ENCODE measurements around the gene IL4I1.
A peak's percentile ranks its signal among the peaks of the same experiment; 100 is the strongest.

IL4I1 gene

DNA sequence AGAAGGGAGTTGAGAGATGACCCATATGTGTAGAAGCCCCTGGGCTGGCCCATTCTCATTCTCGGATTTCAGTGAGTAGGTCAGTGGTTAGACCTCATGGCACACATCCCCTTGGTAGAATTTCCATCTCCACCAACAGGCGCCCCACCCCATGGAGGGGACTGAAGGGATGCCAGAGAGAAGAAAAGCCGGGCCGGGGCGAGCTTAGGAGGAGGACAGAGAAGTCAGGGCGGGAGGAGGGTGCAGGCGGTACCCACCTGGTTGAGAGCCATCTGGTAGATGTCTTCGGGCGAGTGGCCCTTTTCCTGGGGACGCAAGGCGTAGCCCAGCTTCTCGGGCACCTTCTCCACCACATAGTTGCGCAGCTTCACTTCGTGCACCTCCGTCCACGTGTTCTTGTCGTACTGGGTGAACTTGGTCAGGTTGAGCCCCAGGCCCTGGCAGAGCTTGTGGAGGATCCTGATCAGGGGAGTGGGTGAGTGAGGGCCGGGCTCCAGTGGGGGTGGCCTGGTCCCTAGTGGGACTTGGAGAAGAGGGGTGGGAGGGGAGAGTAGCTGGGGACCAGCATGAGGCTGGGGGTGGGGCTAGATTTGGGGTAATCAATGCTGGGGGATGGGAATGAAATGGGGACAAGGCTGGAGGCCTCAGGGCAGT is 2.5 kb downstream of the IL4I1 start:
- DNase-seq: no peak

- no peak for DNase-seq
Observed at GRCh38 chr19:49892716-49893115, 4.0 kb downstream of the IL4I1 start.

GRCh38 chr19:49891393-49891792 is 5.3 kb downstream of the IL4I1 start:
- DNase-seq: no peak

DNA sequence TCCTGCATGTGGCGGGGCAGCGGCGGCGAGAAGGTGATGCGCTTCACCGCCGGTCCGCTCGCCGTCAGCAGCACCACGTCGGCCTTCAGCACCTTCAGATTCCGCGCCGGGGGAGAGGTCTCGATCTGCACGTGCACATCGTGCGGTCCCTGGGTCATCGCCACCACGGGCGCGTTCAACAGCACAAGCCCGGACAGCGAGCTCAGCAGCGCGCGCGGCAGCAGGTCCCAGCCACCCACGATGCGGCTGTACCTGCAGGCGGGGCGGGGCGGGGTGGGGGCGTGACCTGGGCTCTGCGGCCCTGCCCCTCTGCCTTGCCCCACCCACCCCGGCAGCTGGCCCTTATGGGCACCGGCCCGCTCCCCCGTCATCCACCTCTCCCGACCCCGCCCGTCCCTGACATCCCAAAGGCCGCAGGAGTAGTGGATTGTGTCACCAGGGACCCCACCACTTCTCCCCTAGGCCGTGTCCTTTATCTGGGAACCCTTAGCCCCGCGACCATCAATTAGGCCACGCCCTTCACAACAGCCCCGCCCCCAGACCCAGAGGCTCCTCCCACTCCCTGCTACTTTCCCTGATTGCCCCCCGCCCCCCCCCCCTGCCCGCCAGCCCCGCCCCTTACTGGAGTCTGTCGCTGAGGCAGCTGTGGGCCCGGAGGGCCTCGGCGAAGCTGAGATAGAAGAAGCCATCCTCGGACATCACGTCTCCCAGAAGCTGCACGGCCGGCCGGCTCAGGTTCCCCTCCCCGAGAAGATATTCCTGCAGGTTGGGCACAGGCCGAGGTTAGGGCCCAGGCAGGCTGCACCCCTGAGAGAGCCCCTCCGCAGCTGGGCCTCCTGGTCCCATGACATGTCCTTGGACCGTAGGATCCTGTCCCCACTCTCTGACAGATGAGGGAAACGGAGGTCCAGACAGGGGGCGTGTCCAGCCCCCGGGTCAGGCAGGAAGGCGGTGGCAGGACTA is 6.1 kb downstream of the IL4I1 start:
- DNase-seq: peak; percentile 58

DNA sequence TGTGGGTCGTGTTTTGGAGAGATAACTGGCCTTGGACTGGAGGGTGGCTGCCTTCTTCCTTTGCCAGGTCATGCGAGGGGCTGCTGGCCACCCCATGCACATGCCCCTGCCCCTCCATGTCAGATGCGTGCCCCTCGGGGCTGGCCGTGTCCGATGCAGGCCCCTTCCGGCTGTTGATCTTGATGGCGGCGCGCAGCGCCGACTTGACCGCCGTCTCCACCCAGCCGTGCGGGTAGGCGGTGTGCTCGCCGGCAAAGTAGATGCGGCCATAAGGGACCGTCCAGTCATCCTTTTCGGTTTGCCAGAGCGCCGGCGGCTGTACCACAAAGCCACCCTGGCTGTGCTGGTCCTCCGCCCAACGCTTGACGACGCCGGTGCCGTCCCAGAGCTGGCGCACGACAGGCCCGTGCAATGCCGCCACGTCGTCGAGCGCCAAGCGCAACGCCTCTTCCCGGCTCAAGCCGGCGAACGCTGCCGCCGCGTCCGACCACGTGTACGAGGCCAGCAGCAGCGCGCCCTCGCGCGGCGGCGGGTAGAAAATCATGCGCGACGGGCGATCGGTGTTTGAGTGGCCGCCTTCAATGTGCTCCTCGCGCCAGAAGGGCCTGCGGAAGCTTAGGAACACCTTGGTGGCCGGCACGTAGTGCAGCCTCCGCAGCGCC is 6.9 kb downstream of the IL4I1 start:
- peak; percentile 51 for DNase-seq

- no peak for DNase-seq
Observed at GRCh38 chr19:49889038-49889686, 7.5 kb downstream of the IL4I1 start.

DNA sequence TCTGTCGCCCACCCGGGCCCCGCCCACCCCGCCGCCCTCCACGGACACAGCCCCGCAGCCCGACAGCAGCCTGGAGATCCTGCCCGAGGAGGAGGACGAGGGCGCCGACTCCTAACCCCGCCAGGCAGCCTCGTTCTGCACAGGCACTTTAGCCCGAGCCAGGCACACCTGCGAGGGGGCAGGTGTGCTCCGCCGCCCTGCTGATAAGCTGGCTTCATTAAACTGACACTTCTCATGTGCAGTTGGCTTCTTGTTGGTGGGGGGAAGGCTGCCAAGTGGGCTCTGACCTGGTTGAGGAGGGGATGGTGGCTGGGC is 8.2 kb downstream of the IL4I1 start:
- no peak for DNase-seq

DNA sequence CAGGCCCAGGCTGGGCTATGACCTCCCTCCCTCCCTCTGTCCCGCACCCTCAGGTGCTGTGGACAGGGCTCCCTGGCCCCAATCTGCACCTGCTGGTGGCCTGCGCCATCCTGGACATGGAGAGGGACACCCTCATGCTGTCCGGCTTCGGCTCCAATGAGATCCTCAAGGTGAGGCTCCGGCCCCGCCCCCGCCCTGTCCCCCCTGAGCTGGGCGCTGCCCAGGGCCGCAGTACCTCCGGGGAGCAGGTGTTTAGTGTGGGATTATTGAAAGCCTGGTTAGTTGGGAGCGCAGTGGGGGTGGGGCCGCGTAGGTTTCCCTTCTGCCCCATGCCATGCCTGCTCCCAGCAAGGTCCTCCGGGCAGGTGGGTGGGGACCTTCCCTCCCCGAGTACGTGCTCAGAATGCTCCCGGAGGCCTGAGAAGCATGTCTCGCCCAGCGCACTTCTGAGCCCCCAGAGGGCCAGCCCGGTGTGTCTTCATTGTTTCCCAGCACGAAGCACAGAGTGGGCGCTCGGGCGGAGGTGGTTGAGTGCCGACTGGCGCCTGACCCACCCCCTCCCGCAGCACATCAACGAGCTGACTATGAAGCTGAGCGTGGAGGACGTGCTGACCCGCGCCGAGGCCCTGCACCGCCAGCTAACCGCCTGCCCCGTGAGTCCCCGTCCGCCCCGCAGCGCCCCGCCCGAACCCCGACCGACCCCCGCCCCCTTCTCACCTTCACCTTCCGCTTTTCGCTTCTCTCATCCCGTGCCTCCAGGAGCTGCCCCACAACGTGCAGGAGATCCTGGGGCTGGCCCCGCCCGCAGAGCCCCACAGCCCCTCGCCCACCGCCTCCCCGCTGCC is 8.8 kb downstream of the IL4I1 start:
- DNase-seq: no peak

DNA sequence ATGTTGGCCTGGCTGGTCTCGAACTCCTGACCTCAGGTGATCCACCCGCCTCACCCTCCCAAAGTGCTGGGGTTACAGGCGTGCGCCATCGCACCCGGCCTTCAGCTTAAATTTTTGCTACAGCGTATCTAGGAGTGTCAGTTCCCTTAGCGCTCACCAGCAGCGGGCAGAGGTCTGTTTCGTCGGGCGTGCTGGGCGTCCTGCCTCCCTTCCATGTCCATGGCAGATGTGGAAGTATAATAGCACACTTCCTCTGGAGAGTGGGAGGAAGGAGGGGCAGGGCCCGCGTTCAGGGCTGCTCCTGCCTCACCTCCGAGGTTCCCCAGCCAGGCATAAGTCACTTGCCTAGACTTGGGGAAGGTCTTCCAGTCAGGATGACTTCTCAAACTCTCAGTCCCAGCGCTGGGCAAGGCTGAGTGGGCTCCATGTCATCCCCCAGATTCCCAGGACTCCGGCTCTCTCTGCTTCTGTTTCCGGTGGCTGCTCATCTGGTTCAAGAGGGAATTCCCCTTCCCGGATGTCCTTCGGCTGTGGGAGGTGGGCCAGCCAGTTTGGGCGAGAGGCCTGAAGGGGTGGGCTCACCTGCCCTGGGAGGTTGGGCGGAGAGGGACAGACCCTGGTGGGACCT is 9.5 kb downstream of the IL4I1 start:
- DNase-seq: no peak

- DNase-seq: no peak
Observed at GRCh38 chr19:49884760-49885159, 11.9 kb downstream of the IL4I1 start.

GRCh38 chr19:49884109-49884508 is 12.6 kb downstream of the IL4I1 start:
- no peak for DNase-seq

DNA sequence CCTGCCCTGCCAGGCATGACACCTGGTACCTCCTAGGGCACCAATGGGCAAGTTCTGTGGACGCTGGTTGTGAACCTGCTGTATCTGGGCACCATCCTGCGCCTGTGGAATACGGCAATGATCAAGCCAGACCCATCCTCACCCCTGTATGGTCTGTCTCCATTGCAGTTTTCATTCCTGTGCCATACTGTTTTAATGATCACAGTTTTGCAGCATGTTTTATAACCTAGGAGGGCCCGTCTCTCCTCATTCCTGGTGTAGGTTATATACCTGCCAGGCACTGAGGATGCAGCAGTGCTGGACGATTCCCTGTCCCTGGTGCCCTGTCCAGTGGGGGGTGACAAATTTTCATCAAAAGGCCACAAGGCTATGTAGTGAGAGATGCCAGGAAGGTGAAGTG is 13.6 kb downstream of the IL4I1 start:
- DNase-seq: no peak

- DNase-seq: no peak
Observed at GRCh38 chr19:49882643-49883042, 14.0 kb downstream of the IL4I1 start.

- no peak for DNase-seq
Observed at GRCh38 chr19:49881672-49882394, 14.9 kb downstream of the IL4I1 start.

GRCh38 chr19:49881186-49881585 is 15.5 kb downstream of the IL4I1 start:
- DNase-seq: no peak

DNA sequence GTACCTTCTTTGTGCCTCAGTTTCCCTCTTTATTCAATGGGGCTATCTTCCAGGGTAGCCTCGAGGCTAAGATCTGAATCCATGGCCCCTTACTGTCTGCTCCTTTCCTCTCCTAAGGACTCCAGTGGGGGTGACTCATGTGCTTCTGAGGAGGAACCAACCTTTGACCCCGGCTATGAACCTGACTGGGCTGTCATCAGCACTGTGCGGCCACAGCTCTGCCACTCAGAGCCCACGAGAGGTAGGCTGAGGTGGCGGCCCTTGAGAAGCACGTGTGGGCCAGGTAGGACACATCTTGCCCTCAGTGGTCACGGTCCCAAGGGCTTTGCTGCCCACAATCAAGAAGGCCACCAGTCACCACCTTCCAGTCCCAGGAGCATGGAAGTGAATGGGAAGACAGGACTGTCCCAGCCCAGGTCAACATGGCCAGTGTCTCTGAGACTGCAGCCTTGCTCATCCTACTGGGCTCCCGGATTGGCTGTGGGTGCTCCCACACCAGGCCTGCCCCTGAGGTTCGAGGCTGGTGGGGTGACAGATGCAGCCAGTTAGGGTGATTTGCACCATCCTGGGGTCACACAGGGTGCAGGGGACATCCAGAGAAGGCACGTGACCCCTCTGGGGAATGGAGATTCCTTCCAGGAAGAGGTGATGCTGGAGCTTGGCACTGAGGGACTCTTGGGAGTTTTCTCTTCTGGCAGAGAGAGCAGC is 16.4 kb downstream of the IL4I1 start:
- no peak for DNase-seq

DNA sequence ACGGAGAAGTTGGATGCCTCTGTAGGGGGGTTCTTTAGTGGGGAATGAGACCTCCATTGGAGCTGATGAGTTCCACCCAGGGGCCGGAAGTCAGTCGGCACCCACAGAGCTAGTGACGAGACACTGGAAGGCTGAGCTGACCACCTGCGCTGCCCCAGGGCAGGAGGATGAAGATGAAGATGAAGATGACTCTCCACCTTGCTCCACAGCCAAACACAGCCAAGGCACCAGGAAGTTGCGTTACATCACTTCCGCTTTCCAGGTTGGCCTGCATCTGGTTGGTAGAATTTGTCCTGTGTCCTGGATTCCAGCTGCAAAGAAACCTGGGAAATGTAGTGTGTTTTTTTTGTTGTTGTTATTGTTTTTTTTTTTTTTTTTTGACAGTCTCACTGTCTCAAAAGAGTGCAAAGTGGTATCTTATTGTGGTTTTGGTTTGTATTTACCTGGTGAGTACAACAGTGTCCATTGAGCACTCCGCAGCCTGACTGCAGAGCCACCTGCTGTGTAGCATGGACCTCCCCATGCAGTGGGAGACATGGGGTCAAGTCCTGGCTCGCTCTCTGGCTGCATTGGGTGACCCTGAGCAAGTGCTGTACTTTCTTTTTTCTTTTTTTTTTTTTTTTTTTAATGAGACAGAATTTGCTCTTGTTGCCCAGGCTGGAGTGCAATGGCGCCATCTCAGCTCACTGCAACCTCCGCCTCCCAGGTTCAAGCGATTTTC is 17.3 kb downstream of the IL4I1 start:
- DNase-seq: no peak

DNA sequence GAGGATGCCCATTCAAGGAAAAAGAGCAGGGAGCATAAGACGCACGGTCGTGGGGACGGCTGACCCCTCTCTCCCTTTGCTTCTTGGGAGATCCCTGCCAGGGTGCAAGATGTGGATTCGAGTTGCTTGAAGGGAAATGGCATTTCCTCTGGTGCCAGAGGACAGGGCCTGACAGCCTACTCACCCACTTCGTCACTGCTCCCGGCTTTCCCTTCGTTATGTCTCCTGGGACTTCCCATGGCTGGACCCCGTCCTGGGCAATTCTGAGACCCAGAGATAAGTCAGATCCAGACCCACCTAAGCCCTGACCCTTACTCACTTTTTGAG is 18.0 kb downstream of the IL4I1 start:
- no peak for DNase-seq

DNA sequence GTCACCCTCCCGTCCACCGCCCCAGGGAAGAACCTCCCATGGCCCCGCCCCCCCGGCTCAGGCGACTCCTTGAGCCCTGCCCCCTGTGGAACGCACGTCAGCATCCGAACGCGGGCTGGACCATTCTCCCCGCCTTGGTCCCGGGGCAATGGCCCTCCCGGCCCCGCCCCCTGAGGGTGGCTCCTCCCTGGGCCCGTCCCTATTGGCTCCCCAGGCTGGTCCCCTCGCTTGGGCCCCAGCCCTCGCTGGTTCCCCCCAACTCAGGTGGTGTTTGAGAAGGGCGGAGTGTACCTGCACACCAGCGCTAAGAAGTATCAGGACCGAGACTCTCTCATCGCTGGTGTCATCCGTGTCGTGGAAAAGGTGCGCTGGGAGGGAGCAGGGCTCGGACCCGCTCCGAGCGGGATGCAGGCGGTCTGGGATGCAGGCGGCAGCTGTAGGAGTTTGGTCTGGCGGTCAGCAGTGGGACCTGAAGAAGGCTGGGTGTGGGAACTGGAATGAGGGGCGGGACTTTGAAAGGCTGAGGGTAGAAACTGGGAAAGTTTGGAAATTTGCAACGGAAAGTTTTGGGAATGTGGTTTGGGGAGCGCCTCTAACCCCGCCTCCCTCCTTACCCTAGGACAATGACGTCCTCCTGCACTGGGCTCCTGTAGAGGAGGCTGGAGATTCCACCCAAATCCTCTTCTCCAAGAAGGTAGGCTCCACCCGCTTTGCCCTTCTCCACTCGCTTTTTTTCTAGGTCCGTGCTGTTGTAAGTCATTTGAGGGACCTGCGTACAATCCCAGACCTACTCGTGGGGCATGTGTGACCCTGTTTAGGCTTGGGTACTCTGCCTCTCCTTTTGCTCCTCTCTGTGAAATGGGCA is 18.6 kb downstream of the IL4I1 start:
- peak; percentile 97 for DNase-seq

Data from effector CD8-positive, alpha-beta T cell (primary cell).